ENCODE results near the gene ZNF575. TPM values are rescaled to one million over a fixed set of nuclear protein-coding genes. Genes with fewer than 3 reads are reported as not detected.

ZNF575 gene
- total and polyA plus RNA-seq, 2 experiments from 2014 or later = 0.10 to 0.65 TPM

- no peak for TF ChIP-seq EZH2 (IDR thresholded peaks at IDR 0.05; ENCODE audit: low read depth, unreplicated experiment)
- no peak for TF ChIP-seq REST (IDR thresholded peaks at IDR 0.05; ENCODE audit: unreplicated experiment)
- TF ChIP-seq JUNB (IDR thresholded peaks at IDR 0.05; ENCODE audit: unreplicated experiment) = no peak
- TF ChIP-seq, protein P1, sequence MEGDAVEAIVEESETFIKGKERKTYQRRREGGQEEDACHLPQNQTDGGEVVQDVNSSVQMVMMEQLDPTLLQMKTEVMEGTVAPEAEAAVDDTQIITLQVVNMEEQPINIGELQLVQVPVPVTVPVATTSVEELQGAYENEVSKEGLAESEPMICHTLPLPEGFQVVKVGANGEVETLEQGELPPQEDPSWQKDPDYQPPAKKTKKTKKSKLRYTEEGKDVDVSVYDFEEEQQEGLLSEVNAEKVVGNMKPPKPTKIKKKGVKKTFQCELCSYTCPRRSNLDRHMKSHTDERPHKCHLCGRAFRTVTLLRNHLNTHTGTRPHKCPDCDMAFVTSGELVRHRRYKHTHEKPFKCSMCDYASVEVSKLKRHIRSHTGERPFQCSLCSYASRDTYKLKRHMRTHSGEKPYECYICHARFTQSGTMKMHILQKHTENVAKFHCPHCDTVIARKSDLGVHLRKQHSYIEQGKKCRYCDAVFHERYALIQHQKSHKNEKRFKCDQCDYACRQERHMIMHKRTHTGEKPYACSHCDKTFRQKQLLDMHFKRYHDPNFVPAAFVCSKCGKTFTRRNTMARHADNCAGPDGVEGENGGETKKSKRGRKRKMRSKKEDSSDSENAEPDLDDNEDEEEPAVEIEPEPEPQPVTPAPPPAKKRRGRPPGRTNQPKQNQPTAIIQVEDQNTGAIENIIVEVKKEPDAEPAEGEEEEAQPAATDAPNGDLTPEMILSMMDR (conservative IDR thresholded peaks at IDR 0.05; ENCODE audit: low read depth in 2 of 2) = no peak
- no peak for TF ChIP-seq ZNF331 (CRISPR knock-in tag; IDR thresholded peaks at IDR 0.05; ENCODE audit: low read depth)
- TF ChIP-seq ETS1 (IDR thresholded peaks at IDR 0.05) = no peak
- no peak for TF ChIP-seq CREB1 (CRISPR knock-in tag; IDR thresholded peaks at IDR 0.05; ENCODE audit: low read depth)
These were observed 19.1 kb downstream of the ZNF575 start (continued) for GRCh38 chr19:43552198-43552450.

DNA sequence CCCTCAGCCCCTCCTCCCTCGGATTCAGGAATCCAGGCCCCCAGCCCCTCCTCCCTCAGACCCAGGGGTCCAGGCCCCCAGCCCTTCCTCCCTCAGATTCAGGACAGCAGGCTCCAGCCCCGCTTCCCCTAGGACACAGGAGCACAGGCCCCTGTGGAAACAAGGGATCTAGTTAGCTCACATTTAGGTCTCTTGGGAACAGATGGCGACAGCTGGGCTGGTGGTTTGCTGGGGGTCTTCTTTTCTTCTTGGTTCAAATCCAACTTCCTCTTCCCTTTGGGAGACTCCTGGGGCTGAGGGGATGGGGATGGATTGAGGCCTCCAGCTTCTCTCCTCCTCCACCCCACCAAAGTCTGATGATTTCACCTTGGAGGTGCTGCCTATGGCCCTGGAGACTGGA lies 19.6 kb downstream of the ZNF575 start:
- Mint-ChIP-seq H3K9me3 (no peaks in the 10 kb centered on the region), H3K4me3 (no peak overlapping the region), H3K4me1 (peaks cover 9% of the 10 kb centered on the region), H3K36me3 (ENCODE audit: low read depth) (peaks cover 52% of the 10 kb centered on the region), H3K27ac (no peak overlapping the region), H3K27me3 (ENCODE audit: insufficient read depth, low read depth, poor library complexity) (peaks cover 4% of the 10 kb centered on the region)
- Histone ChIP-seq H2AFZ (no peak overlapping the region), H3K79me2 (replicated peaks; ENCODE audit: insufficient read depth) (no peaks in the 10 kb centered on the region), H3K4me2 (no peak overlapping the region), H3K27ac (ENCODE audit: low read depth) (no peak overlapping the region), H3F3A (replicated peaks; ENCODE audit: low read depth) (no peaks in the 10 kb centered on the region), H3K4me3 (no peak overlapping the region), H4K20me1 (replicated peaks; ENCODE audit: insufficient read depth) (no peaks in the 10 kb centered on the region), H3K36me3 (ENCODE audit: insufficient read depth) (no peaks in the 10 kb centered on the region; the same call in 1 of the 2 replicates), H3K9me2 (ENCODE audit: insufficient read depth) (no peaks in the 10 kb centered on the region), H3K27me3 (ENCODE audit: insufficient read depth) (no peaks in the 10 kb centered on the region), H3K4me1 (ENCODE audit: insufficient read depth) (peaks cover 4% of the 10 kb centered on the region; the same call in 1 of the 2 replicates)
- ATAC-seq (no peak), DNase-seq (ENCODE audit: low spot score) (no peak)
- TF ChIP-seq EZH2phosphoT487 (IDR thresholded peaks at IDR 0.05; ENCODE audit: unreplicated experiment) (no peak), ZNF114 (CRISPR knock-in tag; IDR thresholded peaks at IDR 0.05) (no peak)

Measured in GM23338 (cell line).